ENCODE results near the gene MAPK8IP3.

The MAPK8IP3 gene

DNA sequence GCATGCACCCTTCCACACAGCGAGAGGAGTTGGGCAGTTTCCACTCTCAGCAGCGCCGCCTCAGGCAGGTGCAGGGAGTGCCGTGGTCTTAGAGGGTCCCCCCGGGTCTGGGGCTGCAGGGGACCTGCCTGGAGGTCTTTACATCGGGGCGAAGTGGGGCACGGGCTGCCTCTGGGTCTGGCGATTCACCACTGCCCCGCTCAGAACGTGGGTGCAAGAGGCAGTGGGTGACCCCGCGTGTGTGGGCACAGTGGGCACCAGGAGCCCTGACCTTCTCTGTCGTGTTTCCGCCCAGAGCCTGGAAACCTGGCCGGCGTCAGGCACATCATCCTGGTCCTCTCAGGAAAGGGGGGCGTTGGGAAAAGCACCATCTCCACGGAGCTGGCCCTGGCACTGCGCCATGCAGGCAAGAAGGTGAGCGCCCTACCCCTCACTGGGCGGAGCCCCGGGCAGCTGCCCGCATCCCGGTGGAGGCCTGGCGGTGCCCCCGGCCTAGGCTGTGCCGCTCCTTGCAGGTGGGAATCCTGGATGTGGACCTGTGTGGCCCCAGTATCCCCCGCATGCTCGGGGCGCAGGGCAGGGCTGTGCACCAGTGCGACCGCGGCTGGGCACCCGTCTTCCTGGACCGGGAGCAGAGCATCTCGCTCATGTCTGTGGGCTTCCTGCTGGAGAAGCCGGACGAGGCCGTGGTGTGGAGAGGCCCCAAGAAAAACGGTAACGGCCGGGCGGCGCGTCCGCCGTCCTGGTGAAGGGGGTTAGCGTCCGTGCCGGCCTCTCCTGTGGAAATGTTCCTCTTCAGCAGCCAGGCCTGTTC lies 80.5 kb downstream of the MAPK8IP3 start:
- TF ChIP-seq POLR2A (IDR thresholded peaks at IDR 0.05; ENCODE audit: low read length) (no peak), GATA1 (IDR thresholded peaks at IDR 0.05; ENCODE audit: low read depth, low read length) (no peak)
- DNase-seq: no peak

DNA sequence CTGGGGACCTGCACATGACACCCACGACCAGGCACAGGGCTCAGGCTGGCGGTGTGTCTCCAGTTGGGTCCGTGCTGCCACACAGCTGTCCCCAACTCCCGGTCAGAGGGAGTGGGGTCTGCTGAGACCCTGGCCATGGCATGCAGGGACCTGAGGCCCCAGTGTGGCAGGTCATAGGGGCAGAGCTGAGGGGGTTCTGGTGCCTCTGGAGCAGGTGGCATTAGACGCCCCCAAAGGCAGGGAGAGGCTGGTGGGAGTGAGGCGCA lies 81.0 kb downstream of the MAPK8IP3 start:
- no peak for TF ChIP-seq POLR2A (IDR thresholded peaks at IDR 0.05; ENCODE audit: low read length)
- no peak for TF ChIP-seq GATA1 (IDR thresholded peaks at IDR 0.05; ENCODE audit: low read depth, low read length)
- no peak for DNase-seq

DNA sequence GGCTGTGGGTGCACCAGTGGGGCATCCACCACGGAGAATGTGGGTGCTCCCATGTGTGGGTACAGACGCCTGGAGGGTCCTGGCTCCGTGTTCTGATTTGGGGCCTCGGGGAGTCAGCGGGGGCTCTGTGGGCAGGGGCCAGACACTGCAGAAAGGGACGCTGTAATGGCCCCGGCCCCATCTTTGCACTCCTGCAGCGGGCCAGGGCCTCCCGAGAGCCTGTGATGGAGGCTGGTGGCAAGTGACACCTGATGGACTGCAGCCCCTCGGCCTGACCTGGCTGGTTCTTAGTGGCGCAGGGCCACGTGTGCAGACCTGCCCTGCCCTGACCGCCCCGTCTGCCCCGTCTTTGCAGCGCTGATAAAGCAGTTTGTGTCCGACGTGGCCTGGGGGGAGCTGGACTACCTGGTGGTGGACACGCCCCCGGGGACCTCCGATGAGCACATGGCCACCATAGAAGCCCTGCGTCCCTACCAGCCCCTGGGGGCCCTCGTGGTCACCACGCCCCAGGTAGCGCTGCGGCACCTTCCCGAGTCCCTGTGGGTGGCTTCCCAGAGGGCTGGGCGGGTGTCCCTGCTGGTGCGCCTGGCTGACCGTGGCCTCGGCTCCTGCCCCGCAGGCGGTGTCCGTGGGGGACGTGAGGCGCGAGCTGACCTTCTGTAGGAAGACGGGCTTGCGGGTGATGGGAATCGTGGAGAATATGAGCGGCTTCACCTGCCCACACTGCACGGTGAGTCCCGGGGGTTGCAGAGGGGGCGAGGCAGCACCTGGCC lies 81.5 kb downstream of the MAPK8IP3 start:
- TF ChIP-seq POLR2A (IDR thresholded peaks at IDR 0.05; ENCODE audit: low read length) (no peak), GATA1 (IDR thresholded peaks at IDR 0.05; ENCODE audit: low read depth, low read length) (no peak)

DNA sequence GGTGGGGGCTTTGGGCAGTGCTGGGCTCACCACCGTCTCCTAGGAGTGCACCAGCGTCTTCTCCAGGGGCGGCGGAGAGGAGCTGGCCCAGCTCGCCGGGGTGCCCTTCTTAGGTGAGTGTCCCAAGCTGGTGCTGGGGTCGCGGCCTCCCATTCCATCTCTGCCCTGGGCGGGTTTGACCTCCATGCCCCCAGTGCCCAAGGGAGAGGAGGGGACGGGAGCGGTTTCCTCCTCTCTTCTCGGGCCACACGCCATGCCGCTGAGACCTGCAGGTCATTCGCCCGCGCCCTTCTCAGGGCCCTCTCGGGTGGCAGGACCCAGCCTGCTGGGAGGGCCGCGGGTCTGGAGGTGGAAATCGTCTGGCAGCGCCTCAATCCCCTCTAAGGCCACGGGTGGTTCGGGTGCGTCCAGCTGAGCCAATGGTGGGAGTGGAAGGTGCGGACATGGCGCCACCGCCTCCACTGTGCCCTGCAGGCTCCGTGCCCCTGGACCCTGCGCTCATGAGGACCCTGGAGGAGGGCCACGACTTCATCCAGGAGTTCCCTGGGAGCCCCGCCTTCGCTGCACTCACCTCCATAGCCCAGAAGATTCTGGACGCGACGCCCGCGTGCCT lies 82.2 kb downstream of the MAPK8IP3 start:
- TF ChIP-seq POLR2A (IDR thresholded peaks at IDR 0.05; ENCODE audit: low read length) (no peak), GATA1 (IDR thresholded peaks at IDR 0.05; ENCODE audit: low read depth, low read length) (no peak)
- DNase-seq: no peak

More for the DNA sequence above, 81.5 kb downstream of the MAPK8IP3 start:
- DNase-seq: no peak

DNA sequence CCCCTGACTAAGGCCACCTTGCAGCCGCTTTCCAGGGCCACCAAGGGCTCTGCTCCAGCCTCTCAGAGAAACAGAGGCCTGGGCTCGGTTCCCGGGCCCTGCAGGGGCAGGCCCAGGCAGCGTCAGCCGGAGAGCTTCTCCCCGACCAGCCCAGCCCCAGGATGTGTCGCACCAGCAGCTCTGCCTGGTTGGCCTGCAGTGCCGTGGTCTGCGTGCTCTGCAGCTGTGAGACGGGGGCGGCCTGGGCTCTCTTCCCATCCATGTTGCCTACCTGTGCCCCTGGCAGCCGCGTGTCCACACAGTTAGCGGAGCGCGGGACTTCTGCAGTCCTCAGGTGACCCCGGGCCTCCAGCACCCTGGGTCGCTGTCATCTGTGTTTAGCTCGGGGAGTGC lies 82.7 kb downstream of the MAPK8IP3 start:
- no peak for DNase-seq
- no peak for TF ChIP-seq POLR2A (IDR thresholded peaks at IDR 0.05; ENCODE audit: low read length)
- no peak for TF ChIP-seq GATA1 (IDR thresholded peaks at IDR 0.05; ENCODE audit: low read depth, low read length)

DNA sequence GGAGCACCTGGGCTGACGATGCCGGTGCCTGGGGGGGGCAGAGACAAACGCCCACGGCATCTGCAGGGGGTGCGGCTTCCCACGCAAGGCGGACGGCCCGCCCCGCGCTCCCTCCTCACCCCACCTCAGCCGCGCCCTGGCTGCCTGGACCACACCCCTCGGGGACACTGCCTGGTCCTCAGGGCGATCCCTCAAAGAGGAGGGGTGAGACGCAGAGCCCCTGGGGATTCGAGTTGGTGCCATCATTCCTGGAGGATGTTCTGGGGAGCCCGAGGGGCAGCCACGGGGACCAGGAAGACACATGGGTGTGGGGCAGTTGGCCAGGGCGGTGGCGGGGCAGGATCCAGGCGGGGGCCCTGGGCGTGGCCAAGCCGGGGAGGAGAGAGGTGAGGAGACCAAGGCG lies 83.6 kb downstream of the MAPK8IP3 start:
- no peak for DNase-seq

DNA sequence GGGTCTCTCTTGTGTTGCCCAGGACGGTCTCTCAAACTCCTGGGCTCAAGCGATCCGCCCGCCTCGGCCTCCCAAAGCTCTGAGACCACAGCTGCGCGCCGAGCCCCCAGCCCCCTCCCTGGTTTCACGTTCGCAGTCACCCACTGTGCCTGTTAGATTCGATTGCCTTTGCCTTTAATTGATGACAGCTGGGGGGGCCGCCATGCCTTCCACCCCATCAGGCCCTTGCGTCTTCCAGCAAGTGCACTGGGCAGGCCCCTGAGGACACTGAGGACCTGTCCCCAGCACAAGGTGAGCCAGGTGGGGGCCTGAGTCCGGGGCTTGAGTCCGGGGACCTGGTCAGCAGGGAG lies 84.2 kb downstream of the MAPK8IP3 start:
- TF ChIP-seq POLR2A (IDR thresholded peaks at IDR 0.05; ENCODE audit: low read length) (no peak), GATA1 (IDR thresholded peaks at IDR 0.05; ENCODE audit: low read depth, low read length) (no peak)

More for the DNA sequence above, 83.6 kb downstream of the MAPK8IP3 start:
- TF ChIP-seq POLR2A (IDR thresholded peaks at IDR 0.05; ENCODE audit: low read length) (no peak), GATA1 (IDR thresholded peaks at IDR 0.05; ENCODE audit: low read depth, low read length) (no peak)

DNA sequence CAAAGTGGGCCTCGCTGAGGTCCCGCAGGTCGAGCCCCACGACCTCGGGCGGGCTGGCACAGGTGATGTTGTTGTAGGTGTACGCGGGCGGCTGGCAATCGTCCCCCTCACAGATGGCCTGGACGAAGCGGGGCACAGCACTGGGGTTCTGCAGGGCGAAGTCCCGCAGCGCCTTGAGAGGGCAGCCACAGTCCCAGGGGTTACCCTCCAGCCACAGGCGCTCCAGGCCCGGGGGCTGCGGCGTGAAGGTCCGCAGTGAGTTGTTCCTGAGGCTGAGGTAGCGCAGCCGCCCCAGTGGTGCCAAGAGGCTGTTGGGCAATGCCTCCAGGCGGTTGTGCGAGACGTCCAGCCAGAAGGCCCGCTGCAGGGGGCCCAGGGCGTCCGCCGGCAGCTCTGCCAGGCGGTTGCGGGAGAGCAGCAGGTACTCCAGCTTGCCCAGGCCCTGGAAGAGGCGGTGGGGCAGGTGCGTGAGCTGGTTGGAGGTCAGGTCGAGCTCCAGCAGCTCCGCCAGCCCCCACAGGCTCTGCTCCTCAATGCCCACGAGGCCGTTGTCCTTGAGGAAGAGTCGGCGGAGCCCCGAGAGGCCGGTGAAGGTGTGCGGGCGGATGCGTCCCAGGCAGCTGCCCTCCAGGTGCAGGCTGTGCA lies 84.7 kb downstream of the MAPK8IP3 start:
- TF ChIP-seq GATA1 (IDR thresholded peaks at IDR 0.05; ENCODE audit: low read depth, low read length) (no peak), POLR2A (IDR thresholded peaks at IDR 0.05; ENCODE audit: low read length) (no peak)
- no peak for DNase-seq

More for the DNA sequence above, 84.2 kb downstream of the MAPK8IP3 start:
- DNase-seq: no peak

DNA sequence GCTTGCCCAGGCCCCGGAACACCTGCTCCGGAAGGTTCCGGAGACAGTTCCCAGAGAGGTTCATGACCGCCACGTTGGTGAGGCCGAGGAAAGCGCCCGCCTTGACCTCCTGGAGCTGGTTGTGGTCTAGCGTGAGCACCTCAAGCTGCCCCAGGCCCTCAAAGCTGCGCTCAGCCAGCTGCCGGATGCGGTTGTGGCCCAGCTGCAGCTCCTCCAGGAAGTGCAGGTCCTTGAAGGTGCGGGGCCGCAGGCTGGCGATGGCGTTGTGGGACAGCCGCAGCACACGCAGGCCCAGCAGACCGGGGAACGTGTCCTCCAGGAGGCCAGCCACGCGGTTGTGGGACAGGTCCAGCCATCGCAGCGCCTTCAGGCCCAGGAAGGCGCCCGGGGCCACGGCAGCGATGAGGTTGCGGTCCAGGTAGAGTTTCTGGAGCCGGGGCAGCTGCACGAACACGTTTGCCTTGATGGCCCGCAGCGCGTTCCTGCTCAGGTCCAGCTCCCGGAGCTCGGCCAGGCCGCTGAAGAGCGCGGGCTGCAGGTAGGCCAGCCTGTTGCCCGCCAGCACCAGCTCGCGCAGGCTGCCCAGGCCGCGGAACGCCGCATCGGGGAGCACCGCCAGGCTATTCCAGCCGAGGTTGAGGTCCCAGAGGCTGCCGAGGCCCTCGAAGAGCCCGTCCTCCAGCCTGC lies 85.4 kb downstream of the MAPK8IP3 start:
- TF ChIP-seq POLR2A (IDR thresholded peaks at IDR 0.05; ENCODE audit: low read length) (no peak), GATA1 (IDR thresholded peaks at IDR 0.05; ENCODE audit: low read depth, low read length) (no peak)
- no peak for DNase-seq

DNA sequence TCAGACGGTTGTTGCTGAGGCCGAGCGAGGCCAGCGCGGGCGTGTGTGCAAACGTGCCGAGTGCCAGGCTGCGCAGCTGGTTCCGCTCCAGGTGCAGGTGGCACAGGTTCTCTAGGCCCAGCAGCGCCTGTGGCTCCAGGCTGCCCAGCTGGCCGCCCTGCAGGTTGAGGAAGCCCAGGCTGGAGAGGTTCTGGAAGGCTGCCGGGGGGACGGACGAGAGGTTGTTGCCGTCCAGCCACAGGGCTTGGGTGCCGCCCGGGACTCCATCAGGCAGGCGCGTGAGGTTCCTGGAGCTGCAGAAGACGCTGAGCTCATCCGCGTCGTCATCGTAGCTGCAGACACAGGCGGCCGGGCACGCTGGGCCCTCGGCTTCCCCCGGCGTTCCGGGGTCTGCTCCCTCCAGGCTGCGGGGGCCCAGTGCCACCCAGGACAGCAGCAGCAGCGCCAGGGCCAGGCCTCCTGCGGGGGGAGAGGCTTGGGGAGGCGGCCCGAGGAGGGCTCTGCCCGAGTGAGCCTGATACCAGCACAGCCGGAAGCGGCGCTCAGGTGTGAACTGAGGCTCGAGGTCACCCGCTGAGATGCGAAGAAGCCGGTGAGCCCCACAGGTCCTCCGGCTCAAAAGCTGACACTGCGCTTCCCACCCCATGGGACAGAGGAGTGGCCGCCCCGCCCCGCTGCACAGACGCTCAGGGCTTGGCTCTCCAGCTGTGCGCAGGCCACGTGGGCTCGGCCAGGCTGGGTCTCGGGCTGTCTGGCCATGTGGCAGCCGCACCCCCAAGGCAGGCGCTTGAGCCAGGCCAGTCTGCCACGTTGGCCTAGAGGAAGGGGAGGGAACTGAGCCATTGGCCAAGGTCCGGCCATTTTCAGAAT lies 86.2 kb downstream of the MAPK8IP3 start:
- TF ChIP-seq POLR2A (IDR thresholded peaks at IDR 0.05; ENCODE audit: low read length) (no peak), GATA1 (IDR thresholded peaks at IDR 0.05; ENCODE audit: low read depth, low read length) (no peak)
- DNase-seq: no peak

DNA sequence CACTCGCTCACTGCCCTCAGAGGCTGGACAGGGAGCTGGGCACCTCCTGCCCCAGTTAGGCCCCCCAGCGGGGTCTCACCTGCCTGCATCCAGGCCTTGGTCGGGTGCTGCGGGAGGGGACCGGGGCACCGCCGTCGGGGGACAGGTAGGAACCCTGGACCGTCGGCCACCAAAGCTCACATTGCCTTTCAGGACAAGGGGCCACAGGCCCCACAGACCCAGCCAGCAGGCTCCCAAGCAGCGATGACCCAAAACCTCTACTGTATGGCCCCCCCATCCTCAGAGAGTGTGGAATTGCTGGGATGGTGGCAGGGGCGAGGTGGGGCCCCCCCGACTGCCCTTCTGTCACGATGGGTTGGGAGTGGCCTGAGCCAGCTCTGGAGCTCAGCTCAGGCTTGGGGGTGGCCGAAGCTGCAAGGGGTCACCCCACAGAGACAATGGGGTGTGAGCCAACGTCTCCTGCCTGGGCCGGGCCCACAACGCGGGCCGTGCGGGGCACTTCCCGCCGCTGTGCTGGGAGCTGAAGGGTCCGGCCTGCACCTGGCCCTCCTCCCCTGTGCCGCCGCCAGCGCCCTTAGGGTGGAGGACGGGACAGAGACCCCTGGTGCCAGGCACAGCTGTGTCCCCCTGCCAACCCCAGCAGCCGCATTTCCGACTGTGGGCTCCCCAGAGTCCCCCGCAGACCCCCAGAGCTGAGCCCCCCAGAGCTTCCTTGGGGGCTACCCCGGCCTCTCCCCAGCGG lies 87.0 kb downstream of the MAPK8IP3 start:
- TF ChIP-seq GATA1 (IDR thresholded peaks at IDR 0.05; ENCODE audit: low read depth, low read length) (no peak), POLR2A (IDR thresholded peaks at IDR 0.05; ENCODE audit: low read length) (no peak)
- DNase-seq: no peak

DNA sequence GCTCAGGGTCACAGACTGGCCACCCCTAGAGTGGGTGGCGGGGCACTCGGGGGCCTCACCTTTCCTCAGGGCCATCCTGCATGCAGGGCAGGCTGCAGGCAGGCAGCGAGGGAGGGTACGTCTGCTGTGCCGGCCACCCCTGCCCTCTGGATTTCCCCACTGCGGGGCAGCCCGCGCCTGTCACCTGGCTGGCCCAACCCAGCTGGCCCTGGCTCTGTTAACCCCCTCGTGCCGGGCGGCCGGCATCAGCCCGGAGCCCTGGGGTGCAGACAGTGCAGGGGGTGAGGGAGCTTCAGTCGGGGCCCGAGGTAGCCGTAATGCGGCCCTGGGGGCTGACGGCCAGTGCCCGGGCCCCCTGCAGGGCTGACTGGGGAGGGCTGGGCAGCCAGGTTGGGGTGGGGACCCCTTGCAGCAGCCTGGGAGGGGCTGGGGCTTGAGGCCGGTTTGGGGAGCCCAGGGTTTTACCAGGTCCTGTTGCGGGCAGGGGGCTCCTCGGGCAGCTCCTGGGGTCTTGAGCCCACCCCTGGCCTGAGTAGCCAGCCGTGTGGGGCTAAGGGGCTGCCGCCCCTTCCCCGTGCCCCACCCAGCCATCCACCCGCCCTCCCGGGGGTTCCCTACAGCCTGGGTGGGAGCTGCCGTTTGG lies 87.7 kb downstream of the MAPK8IP3 start, which contains the start of gene IGFALS:
Gene IGFALS (minus strand): TSS at position 128 of the 643 bp plus-strand sequence. CDS start 53 bp downstream, at position 75.
- no peak for TF ChIP-seq POLR2A (IDR thresholded peaks at IDR 0.05; ENCODE audit: low read length)
- no peak for TF ChIP-seq GATA1 (IDR thresholded peaks at IDR 0.05; ENCODE audit: low read depth, low read length)
- DNase-seq: no peak

All from erythroblast (primary cell).